NT2/D1 (cell line): ENCODE data around the gene SLMAP.

Experiments used
- SUZ12 ChIP-seq: IDR thresholded peaks from 2 replicates; pipeline ENCODE4 v1.6.1; 2011; ENCODE audit not compliant: insufficient read length, insufficient read depth; ENCODE audit errors: extremely low read depth
- YY1 ChIP-seq: IDR thresholded peaks from 2 replicates; pipeline ENCODE4 v1.6.1; 2011; ENCODE audit not compliant: insufficient read length, insufficient read depth
- ZNF274 ChIP-seq: IDR thresholded peaks from 2 replicates; pipeline ENCODE4 v1.6.1; 2011; ENCODE audit warnings: mild to moderate bottlenecking, low read depth, low read length

DNA sequence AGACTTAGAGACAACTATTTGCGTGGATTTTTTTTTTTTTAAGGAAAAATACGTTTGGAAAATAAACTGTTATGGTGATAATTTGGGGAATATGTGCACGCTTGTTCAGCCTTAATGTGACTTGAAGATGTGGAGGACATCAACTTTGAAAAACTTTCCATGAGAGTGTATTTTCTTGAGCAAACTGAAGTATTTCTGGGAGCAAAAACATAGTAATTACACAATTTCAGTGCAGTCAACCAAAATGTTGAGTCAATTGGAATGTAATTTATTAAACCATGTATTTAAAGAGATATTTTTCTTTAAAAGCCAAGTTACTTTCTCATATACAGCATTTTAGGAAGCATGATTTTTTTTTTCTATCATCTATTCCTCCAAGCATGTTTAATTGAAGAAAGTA lies 171.8 kb downstream of the SLMAP start:
- no peak for TF ChIP-seq SUZ12
- no peak for TF ChIP-seq YY1
- TF ChIP-seq ZNF274 = no peak
